HEK293 (cell line): ENCODE measurements around the gene RSBN1L.

Source experiments
- CTCF ChIA-PET: fragments of 350-600 bp; formaldehyde crosslinking; extraction: SDS; loops from one replicate; lab custom pipeline; 2021; ENCODE audit warnings: antibody characterized with exemption; lab: Yijun Ruan, JAX
- POLR2A ChIA-PET: fragments of 300-600 bp; formaldehyde crosslinking; extraction: SDS; loops from one replicate; lab custom pipeline; 2020; ENCODE audit warnings: antibody characterized with exemption, inconsistent platforms; lab: Yijun Ruan, JAX
- H3K27ac ChIP-seq: fragments of 200-500 bp; sonication (Bioruptor generic); 2 replicates; pipeline ENCODE4 v1.5.1; 2014; ENCODE audit warnings: low read depth, low read length, control low read depth, inconsistent platforms; ENCODE audit errors: extremely low read depth
- H3K36me3 ChIP-seq, 2 experiments: fragments of 200-500 bp in 1 of 2; sonication (Bioruptor generic) in 1 of 2; 1 replicate in 1 of 2; 2 replicates in 1 of 2; pipeline ENCODE4 v1.5.1; 2014 to 2017; ENCODE audit warnings: inconsistent platforms in 2 of 2, low read length in 2 of 2; ENCODE audit not compliant: control insufficient read depth in 2 of 2, insufficient read depth in 1 of 2
- H3K4me1 ChIP-seq: fragments of 200-500 bp; sonication (Bioruptor generic); 2 replicates; pipeline ENCODE4 v1.5.1; 2014; ENCODE audit warnings: mild to moderate bottlenecking, low read length, inconsistent platforms; ENCODE audit not compliant: control insufficient read depth, insufficient read depth
- H3K4me3 ChIP-seq: 2 replicates; pipeline ENCODE4 v1.5.1; 2011; ENCODE audit warnings: low read depth, mild to moderate bottlenecking, control low read depth, low read length, moderate library complexity
- H3K9me3 ChIP-seq: fragments of 200-500 bp; sonication (Bioruptor generic); 2 replicates; pipeline ENCODE4 v1.5.1; 2014; ENCODE audit warnings: low read depth, low read length, inconsistent platforms; ENCODE audit not compliant: control insufficient read depth, insufficient read depth
- BCL11A ChIP-seq: fragments of 450-650 bp; formaldehyde crosslinking; IDR thresholded peaks from 2 replicates; pipeline ENCODE4 v1.5.1; 2016; ENCODE audit warnings: low read depth, missing biosample characterization, missing genetic modification characterization
- FEZF1 ChIP-seq: fragments of 450-650 bp; formaldehyde crosslinking; IDR thresholded peaks from 2 replicates; pipeline ENCODE4 v1.5.1; 2016; ENCODE audit warnings: missing biosample characterization, missing genetic modification characterization
- IKZF3 ChIP-seq: fragments of 450-650 bp; IDR thresholded peaks from 2 replicates; pipeline ENCODE4 v1.5.0; 2018; ENCODE audit warnings: missing biosample characterization, mild to moderate bottlenecking, missing genetic modification characterization, moderate library complexity
- KLF9 ChIP-seq: fragments of 450-650 bp; formaldehyde crosslinking; IDR thresholded peaks from 2 replicates; pipeline ENCODE4 v1.5.1; 2016; ENCODE audit warnings: missing biosample characterization, missing genetic modification characterization, low read depth
- MZF1 ChIP-seq: fragments of 450-650 bp; formaldehyde crosslinking; IDR thresholded peaks from 2 replicates; pipeline ENCODE4 v1.5.1; 2017; ENCODE audit warnings: missing biosample characterization, missing genetic modification characterization, borderline replicate concordance
- OSR2 ChIP-seq: fragments of 450-650 bp; formaldehyde crosslinking; IDR thresholded peaks from 2 replicates; pipeline ENCODE4 v1.5.1; 2016; ENCODE audit warnings: missing biosample characterization, missing genetic modification characterization
- SCRT2 ChIP-seq: fragments of 450-650 bp; formaldehyde crosslinking; IDR thresholded peaks from 2 replicates; pipeline ENCODE4 v1.5.1; 2016; ENCODE audit warnings: missing biosample characterization, missing genetic modification characterization
- SP2 ChIP-seq: fragments of 450-650 bp; formaldehyde crosslinking; IDR thresholded peaks from 2 replicates; pipeline ENCODE4 v1.5.1; 2016; ENCODE audit warnings: missing biosample characterization, missing genetic modification characterization
- ZNF266 ChIP-seq: fragments of 450-650 bp; formaldehyde crosslinking; IDR thresholded peaks from 2 replicates; pipeline ENCODE4 v1.5.1; 2016; ENCODE audit warnings: missing biosample characterization, missing genetic modification characterization, low read depth
- ZNF600 ChIP-seq: fragments of 450-650 bp; formaldehyde crosslinking; IDR thresholded peaks from 2 replicates; pipeline ENCODE4 v1.5.1; 2016; ENCODE audit warnings: missing biosample characterization, missing genetic modification characterization
- ZNF654 ChIP-seq: fragments of 450-650 bp; formaldehyde crosslinking; IDR thresholded peaks from 2 replicates; pipeline ENCODE4 v1.5.1; 2016; ENCODE audit warnings: low read depth, missing biosample characterization, missing genetic modification characterization
- ZNF660 ChIP-seq: fragments of 450-650 bp; IDR thresholded peaks from 2 replicates; pipeline ENCODE4 v1.5.1; 2018; ENCODE audit warnings: missing biosample characterization, mild to moderate bottlenecking, missing genetic modification characterization
- TF ChIP-seq, protein P1 (sequence below): fragments of 450-650 bp; formaldehyde crosslinking; IDR thresholded peaks from 2 replicates; pipeline ENCODE4 v1.5.1; 2016; ENCODE audit warnings: missing biosample characterization, missing genetic modification characterization, low read depth
- TF ChIP-seq, protein P2 (sequence below): fragments of 450-650 bp; IDR thresholded peaks from 2 replicates; pipeline ENCODE4 v1.5.1; 2018; ENCODE audit warnings: missing biosample characterization, mild to moderate bottlenecking, missing genetic modification characterization
- TF ChIP-seq, protein P3 (sequence below): fragments of 450-650 bp; formaldehyde crosslinking; IDR thresholded peaks from 2 replicates; pipeline ENCODE4 v1.5.1; 2017; ENCODE audit warnings: missing biosample characterization, missing genetic modification characterization
- TF ChIP-seq, protein P4 (sequence below): fragments of 450-650 bp; formaldehyde crosslinking; IDR thresholded peaks from 2 replicates; pipeline ENCODE4 v1.5.1; 2016; ENCODE audit warnings: missing biosample characterization, missing genetic modification characterization

Gene RSBN1L

DNA sequence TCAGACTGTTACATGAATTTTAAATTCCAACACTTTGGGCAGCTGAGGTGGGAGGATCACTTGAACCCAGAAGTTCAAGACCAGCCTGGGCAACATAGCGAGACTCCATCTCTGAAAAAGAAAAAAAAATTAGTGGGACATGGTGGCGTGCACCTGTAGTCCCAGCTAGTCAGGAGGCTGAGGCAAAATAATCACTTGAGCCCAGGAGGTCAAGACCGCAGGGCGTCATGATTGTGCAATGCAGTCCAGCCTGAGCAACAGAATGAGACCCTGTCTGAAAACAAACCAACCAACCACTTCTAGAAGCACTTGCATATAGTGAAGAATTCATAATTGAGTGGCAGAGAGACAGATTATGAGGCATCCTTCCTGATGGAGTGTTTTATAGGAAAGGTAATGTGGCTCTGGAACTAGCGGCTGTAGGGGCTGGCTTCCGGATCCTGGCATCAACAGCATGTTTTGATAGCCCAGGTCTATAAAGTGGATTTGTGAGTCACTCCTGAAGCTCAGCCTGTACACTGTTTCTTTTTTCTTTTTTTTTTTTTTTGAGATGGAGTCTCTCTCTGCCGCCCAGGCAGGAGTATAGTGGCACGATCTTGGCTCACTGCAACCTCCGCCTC is 40.3 kb upstream of the RSBN1L start:
- Histone ChIP-seq H3K27ac (no peak overlapping the region), H3K4me1 (no peaks in the 10 kb centered on the region), H3K9me3 (no peaks in the 10 kb centered on the region), H3K4me3 (no peak overlapping the region), H3K36me3 (peaks cover 9 to 11% of the 10 kb centered on the region in 2 experiments; a peak in 2 of 3 replicates)
- POLR2A ChIA-PET: interaction anchor here (0.7 kb wide), 1 partner anchor 118 kb away, joined by 4 read pairs; no protein-coding TSS in a partner anchor
- TF ChIP-seq OSR2 (tag by site-specific recombination): no peak
- 0 out of 2 replicates have a peak, but pooled peaks have one; percentile 12 for TF ChIP-seq ZNF600 (tag by site-specific recombination)
- CTCF ChIA-PET: interaction anchor here (0.6 to 4.6 kb wide), 8 partner anchors 18 to 289 kb away, joined by 3 to 49 read pairs (median 3); partner anchors contain the start of genes PHTF2 and TMEM60

GRCh38 chr7:77657427-77658224 is 38.6 kb upstream of the RSBN1L start:
- CTCF ChIA-PET: interaction anchor here (0.6 to 4.6 kb wide), 24 partner anchors 10 to 1335 kb away, joined by 3 to 49 read pairs (median 4); no protein-coding TSS in a partner anchor

More at GRCh38 chr7:77657427-77658224, 38.6 kb upstream of the RSBN1L start:
- peak; percentile 88; the same call in 1 of the 2 replicates for TF ChIP-seq MZF1 (tag by site-specific recombination)
- TF ChIP-seq SP2 (tag by site-specific recombination): no peak
- TF ChIP-seq, protein P1, sequence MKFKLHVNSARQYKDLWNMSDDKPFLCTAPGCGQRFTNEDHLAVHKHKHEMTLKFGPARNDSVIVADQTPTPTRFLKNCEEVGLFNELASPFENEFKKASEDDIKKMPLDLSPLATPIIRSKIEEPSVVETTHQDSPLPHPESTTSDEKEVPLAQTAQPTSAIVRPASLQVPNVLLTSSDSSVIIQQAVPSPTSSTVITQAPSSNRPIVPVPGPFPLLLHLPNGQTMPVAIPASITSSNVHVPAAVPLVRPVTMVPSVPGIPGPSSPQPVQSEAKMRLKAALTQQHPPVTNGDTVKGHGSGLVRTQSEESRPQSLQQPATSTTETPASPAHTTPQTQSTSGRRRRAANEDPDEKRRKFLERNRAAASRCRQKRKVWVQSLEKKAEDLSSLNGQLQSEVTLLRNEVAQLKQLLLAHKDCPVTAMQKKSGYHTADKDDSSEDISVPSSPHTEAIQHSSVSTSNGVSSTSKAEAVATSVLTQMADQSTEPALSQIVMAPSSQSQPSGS: no peak
- TF ChIP-seq IKZF3 (tag by site-specific recombination): 0 out of 2 replicates have a peak, but pooled peaks have one; percentile 18
- no peak for TF ChIP-seq SCRT2
- no peak for TF ChIP-seq KLF9 (tag by site-specific recombination)
- TF ChIP-seq BCL11A (tag by site-specific recombination): no peak
- TF ChIP-seq, protein P2, sequence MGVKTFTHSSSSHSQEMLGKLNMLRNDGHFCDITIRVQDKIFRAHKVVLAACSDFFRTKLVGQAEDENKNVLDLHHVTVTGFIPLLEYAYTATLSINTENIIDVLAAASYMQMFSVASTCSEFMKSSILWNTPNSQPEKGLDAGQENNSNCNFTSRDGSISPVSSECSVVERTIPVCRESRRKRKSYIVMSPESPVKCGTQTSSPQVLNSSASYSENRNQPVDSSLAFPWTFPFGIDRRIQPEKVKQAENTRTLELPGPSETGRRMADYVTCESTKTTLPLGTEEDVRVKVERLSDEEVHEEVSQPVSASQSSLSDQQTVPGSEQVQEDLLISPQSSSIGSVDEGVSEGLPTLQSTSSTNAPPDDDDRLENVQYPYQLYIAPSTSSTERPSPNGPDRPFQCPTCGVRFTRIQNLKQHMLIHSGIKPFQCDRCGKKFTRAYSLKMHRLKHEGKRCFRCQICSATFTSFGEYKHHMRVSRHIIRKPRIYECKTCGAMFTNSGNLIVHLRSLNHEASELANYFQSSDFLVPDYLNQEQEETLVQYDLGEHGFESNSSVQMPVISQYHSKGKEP: 0 out of 2 replicates have a peak, but pooled peaks have one; percentile 46
- no peak for TF ChIP-seq FEZF1
- TF ChIP-seq, protein P3, sequence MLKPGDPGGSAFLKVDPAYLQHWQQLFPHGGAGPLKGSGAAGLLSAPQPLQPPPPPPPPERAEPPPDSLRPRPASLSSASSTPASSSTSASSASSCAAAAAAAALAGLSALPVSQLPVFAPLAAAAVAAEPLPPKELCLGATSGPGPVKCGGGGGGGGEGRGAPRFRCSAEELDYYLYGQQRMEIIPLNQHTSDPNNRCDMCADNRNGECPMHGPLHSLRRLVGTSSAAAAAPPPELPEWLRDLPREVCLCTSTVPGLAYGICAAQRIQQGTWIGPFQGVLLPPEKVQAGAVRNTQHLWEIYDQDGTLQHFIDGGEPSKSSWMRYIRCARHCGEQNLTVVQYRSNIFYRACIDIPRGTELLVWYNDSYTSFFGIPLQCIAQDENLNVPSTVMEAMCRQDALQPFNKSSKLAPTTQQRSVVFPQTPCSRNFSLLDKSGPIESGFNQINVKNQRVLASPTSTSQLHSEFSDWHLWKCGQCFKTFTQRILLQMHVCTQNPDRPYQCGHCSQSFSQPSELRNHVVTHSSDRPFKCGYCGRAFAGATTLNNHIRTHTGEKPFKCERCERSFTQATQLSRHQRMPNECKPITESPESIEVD (tag by site-specific recombination): 0 out of 2 replicates have a peak, but pooled peaks have one; percentile 6
- TF ChIP-seq ZNF660 (tag by site-specific recombination): peak; percentile 55; the same call in 1 of the 2 replicates
- no peak for TF ChIP-seq ZNF266 (tag by site-specific recombination)
- TF ChIP-seq ZNF654 (tag by site-specific recombination): peak; percentile 81
- TF ChIP-seq, protein P4, sequence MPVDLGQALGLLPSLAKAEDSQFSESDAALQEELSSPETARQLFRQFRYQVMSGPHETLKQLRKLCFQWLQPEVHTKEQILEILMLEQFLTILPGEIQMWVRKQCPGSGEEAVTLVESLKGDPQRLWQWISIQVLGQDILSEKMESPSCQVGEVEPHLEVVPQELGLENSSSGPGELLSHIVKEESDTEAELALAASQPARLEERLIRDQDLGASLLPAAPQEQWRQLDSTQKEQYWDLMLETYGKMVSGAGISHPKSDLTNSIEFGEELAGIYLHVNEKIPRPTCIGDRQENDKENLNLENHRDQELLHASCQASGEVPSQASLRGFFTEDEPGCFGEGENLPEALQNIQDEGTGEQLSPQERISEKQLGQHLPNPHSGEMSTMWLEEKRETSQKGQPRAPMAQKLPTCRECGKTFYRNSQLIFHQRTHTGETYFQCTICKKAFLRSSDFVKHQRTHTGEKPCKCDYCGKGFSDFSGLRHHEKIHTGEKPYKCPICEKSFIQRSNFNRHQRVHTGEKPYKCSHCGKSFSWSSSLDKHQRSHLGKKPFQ (tag by site-specific recombination): peak; percentile 65; the same call in 1 of the 2 replicates
- Histone ChIP-seq H3K9me3 (no peaks in the 10 kb centered on the region), H3K27ac (no peak overlapping the region), H3K4me1 (no peaks in the 10 kb centered on the region), H3K36me3 (peaks cover 9 to 11% of the 10 kb centered on the region in 2 experiments; a peak in 2 of 3 replicates), H3K4me3 (no peak overlapping the region)
- POLR2A ChIA-PET: no interaction called here
